Right lobe of liver (tissue), 4 donors: Measurements from ENCODE around the gene DGKI.

ENCODE experiments used
- POLR2A ChIP-seq: fragments of 450-650 bp; IDR thresholded peaks from one replicate; pipeline ENCODE4 v1.6.1; 2017; ENCODE audit warnings: antibody characterized with exemption, mild to moderate bottlenecking
- TF ChIP-seq, protein P1 (sequence below), 4 donors: fragments of 200-600 bp in 3 of 4; fragments of 450-650 bp in 1 of 4; IDR thresholded peaks; one replicate each; pipeline versions ENCODE4 v1.5.1 to v1.8.0; 2016 to 2022; ENCODE audit warnings: antibody characterized with exemption in 4 of 4, mild to moderate bottlenecking in 2 of 4
- donor health status: DM: no; HTN: no; CAD: no.
- donor health status: DM: no; HTN: no; CAD: no.
- donor health status: DM: no; HTN: yes; CAD: no.

GRCh38 chr7:137408126-137408525 lies 438.6 kb downstream of the DGKI start:
- no peak for TF ChIP-seq POLR2A
- TF ChIP-seq, protein P1, sequence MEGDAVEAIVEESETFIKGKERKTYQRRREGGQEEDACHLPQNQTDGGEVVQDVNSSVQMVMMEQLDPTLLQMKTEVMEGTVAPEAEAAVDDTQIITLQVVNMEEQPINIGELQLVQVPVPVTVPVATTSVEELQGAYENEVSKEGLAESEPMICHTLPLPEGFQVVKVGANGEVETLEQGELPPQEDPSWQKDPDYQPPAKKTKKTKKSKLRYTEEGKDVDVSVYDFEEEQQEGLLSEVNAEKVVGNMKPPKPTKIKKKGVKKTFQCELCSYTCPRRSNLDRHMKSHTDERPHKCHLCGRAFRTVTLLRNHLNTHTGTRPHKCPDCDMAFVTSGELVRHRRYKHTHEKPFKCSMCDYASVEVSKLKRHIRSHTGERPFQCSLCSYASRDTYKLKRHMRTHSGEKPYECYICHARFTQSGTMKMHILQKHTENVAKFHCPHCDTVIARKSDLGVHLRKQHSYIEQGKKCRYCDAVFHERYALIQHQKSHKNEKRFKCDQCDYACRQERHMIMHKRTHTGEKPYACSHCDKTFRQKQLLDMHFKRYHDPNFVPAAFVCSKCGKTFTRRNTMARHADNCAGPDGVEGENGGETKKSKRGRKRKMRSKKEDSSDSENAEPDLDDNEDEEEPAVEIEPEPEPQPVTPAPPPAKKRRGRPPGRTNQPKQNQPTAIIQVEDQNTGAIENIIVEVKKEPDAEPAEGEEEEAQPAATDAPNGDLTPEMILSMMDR (IDR thresholded peaks at IDR 0.05): no peak
